Stimulated activated CD8-positive, alpha-beta memory T cell treated with anti-CD3 and anti-CD28 coated beads, Interleukin-7, amount 100 ng/mL, for 24 hours (primary cell): ENCODE measurements around the gene CCDC91.
"Not testable (repeated sequence)": the region's sequence is repeated elsewhere in the genome, so short reads cannot be mapped to it uniquely, and the experiment has no call there.

Source experiments
- DNase-seq: peaks from one replicate; pipeline ENCODE4 v3.0.0-alpha.2; 2020; ENCODE audit warnings: low read depth

Gene CCDC91

DNA sequence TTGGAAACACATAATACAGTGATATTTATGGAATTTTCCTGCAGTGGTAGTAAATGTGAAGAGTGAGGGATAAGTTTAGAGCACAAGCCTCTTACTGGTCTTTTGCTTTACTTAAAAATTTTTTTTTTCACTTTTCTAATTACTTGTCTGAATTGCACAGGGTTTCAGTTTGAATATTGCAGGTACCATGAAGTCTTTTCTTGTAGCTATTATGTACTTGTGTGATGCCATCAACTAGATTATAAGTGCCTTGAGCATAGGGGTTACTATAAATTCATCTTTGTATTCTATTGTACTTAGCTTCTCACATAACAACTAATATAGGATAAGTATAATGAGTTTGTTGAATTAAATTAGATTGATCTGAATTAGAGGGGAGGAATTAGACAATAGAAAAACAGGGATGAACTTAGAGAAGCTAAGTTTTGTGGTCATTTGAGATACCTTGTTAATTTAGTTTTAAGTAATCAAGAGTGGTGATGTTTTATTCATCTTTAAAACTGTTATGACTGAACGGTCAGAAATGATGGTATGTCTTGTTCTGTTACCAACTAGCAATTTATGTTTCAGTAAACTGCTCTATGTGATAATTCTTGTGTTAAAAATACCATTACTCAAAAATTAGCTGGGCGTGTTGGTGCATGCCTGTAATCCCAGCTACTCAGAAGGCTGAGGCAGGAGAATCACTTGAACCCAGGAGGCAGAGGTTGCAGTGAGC lies 42.1 kb downstream of the CCDC91 start:
- DNase-seq = no peak

DNA sequence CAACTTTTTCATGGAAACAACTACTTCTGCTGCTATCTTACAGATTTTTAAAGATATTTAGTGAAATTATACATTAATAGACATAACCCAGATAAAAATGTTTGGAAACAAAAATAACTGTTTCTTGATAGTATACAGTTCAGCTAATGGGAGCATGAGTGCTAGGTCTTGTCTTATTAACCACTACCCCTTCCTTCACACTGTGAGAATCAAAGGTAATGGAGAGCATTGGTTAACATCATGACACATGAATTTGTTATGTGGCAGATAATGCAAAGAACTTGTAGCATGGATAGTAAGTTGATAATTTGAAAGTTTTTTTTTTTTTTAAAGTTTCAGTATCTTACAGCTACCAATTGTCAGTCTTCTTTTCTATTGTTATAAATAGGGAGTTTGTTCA lies 44.2 kb downstream of the CCDC91 start:
- no peak for DNase-seq

DNA sequence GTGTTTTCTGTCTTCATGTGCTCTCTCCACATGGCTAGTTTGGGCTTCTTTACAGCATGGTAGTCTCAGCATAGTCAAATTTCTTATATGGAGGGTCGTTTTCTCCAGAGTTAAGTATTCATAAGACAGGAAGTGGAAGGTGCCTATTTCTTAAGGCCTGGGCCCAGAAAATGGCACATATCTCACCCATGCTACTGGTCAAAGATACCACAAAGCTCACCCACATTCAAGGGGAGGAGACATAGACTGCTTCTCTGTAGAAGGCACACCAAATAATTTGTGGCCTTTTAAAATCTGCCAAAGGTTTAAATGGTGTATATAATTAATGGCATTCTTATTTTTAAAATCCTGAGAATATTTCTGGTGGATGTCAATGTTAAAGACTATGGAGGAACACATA lies 44.8 kb downstream of the CCDC91 start:
- DNase-seq = no peak

DNA sequence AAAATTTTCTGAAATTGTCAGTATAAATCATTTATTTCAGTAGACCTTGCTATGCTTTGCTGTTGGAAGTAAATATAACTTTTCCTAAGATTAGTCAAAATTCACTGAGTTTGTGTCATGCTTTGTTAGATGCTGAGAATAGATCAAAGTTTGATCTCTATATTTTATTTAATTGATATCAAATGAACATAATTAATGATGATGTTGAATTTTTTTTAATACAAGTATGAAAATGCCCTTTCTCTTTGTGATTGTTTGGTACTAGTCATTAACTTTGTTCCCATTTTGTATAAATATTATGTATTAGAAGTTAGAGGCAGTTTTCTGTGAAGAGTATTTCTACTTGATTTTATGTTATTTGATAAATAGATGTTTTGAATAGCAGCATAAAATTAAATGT lies 45.7 kb downstream of the CCDC91 start:
- no peak for DNase-seq

DNA sequence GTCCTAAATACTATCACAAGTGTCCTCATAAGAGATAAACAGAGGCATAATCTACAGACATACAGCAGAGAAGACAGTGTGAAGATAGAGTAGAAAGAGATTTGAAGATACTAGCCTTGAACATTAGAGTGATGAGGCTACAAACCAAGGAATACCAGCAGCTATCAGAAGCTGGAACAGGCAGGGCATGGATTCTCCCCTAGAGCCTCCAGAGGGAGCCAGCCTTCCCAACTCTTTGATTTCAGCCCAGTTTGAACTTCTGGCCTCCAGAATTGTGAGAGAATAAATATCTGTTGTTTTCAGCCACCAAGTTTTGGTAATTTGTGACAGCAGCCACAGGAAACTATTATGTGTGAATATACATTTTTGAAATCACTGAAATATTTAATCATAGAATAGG lies 47.2 kb downstream of the CCDC91 start:
- no peak for DNase-seq

DNA sequence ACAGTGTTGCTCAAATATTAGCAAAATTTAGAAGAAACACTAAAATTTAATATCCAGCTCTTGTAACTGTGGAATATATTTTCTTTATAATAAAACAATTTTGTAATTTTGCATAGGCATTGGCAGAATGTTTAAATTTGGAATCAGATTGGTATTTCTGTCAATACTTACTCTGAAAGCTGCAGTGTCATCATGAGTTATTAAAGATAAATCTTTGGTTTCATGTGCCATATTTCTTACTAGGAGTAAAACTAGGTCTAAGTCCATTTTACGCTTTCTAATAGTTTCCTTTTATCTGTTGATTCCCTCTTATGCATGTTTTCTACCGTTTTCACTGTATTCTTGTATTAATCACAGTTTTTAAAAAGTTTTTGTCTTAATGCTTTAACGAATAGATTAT lies 49.7 kb downstream of the CCDC91 start:
- no peak for DNase-seq

DNA sequence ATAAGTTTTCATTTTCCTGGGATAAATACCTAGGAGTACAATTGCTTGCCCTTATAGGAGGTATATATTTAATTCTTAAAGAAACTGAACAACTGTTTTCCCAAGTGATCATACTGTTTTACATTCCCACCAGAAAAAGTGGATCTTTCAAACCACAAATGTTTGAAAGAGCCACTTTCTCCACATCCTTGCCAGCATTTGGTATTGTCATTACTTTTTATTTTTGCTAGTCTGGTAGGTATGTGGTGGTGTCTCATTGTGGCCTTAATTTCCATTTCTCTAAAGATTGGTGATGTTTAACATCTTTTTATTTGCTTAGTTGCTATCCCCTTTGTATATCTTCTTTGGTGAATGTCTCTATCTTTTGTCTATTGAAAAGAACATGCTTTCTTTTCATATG lies 50.6 kb downstream of the CCDC91 start:
- DNase-seq = no peak

DNA sequence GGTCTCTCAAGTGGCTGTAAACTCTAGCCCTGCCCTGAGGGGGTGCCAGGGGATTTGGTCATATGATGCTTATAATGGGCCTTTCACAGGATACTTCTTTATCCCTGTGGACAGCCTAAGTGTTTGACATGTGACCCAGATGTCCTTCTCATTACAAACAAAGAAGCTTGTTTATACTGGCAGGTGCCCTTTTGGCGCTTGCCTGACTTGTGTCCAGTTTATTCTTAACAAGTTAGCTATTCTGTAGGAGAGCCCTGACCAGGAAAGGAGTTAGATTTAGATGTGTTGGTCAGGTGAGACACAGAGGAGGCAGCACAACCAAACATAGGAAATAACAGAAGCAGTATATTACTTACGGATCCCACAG lies 51.9 kb downstream of the CCDC91 start:
- no peak for DNase-seq

DNA sequence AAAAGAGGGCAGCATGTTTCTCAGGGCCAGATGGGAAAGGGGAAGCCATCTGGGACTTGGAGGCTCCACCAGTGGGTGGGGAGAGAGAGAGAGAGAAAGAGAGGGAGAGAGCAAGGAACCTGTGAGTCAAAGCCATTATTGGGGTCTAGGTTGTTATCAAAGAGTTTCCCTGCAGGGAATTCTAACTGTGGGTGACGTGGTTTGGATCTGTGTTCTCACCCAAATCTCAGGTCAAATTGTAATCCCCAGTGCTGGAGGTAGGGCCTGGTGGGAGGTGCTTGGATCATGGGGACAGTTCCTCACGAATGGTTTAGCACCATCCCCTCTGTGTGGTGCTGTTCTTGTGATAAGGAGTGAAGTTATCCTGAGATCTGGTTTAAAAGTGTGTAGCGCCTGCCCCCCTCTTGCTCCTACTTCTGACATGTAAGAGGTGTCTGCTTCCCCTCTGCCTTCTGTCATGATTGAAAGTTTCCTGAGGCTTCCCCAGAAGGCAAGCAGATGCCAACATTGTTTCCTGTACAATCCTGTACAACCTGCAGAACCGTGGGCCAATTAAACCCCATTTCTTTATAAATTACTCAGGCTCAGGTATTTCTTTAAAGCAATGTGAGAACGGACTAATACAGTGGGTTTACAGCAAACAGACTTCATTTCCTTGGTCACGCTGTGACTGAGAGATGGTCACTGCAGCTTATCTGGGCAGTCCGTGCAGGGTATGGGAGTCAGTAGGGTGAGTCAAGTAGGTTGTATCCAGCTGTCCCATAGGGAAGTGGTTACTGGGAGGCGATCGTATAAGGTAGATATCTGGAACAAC lies 52.4 kb downstream of the CCDC91 start:
- DNase-seq = no peak

DNA sequence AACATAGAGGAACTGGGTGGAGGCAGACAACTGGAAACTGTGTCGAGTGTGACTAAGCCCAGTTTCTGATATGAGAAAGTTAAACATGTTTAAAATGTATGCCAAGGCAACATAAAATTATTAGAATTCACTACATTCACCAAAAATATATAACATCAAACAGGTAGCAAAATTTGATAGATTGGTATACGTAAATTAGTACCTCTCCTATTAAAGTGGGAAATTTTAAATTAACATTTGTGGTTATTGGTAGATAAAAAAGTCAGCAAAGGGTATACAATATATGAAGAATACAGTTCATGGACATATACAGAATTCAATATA lies 53.0 kb downstream of the CCDC91 start:
- DNase-seq = no peak

DNA sequence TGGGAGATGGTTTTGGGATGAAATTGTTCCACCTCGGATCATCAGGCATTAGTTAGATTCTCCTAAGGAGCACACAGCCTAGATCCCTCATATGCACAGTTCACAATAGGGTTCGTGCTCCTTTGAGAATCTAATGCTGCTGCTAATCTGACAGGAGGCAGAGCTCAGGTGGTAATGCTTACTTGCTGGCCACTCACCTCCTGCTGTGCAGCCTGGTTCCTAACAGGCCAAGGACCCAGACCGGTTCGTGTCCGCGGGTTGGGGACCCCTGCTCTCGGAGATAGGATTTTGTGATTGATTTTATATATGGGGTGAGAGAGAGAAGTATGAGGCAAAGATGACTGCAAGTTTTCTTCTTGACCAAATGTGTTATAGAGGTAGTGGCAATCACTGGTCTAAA lies 57.5 kb downstream of the CCDC91 start:
- no peak for DNase-seq

DNA sequence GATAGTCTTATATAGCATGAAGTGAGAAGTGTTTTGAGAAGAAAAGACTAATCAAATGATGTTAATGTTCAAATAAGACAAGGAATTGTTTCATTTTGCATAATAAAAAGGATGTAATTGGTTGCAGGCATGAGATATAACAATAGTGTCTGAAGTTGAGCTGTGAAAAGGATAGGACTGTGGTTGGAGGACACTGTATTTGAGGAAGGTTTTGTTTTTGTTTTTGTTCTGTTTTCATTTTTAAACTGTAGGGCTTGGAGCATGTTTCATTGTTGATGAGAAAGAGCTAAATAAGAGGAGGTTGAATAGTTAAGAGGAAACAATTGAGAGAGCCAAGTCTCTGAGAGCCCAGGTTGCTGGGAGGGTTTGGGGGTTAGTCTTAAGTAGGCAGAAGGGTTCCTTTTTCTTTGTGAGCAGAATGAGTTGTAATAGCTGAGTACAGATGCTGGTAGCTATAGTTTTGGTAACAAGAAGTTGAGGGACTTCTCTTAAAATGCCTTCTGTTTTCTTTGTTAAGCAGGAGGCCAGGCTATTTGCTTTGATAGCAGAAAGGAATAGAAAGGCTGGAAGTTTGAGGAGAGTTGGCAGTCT lies 58.4 kb downstream of the CCDC91 start:
- DNase-seq = no peak

DNA sequence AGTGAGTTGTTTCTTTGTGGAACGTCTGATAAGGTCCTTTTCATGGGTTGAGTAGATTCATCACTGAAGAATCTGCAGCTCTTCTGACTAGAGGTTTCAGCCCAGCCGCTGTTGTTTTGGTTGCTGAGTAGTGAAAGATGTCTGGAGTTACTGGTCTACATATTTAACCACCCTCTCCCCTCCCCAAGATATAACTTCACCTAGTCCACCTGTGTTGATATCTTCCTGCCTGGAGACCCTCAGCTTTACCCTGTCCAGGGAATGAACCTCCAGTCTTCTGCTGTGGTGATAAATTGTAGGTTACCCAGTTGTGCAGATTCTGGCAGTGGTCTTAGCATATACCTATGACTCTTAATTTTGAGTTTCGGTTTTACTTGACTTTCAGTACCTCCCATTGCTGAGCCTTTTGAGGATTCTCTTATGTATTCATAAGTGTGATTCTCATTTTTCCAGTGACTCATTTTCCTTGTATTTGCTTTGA lies 62.9 kb downstream of the CCDC91 start:
- DNase-seq = no peak

DNA sequence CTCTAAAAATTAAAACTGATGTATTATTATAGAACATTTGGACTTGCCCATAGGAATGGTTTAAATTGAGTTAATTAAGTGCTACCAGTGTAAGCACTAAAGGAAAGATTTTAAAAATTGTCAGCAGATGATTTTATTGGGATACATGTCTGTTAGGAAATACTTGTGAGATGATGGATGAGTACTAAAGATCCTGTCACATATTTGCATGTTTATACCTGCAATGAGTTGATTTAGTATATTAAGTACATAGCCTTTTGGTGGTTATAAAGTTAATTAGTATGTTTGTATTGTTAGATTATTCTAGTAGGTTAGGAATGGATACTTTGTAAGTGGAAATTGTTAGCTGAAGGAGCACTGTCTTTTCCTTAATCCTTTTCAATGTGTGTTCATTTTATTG lies 67.2 kb downstream of the CCDC91 start:
- no peak for DNase-seq

DNA sequence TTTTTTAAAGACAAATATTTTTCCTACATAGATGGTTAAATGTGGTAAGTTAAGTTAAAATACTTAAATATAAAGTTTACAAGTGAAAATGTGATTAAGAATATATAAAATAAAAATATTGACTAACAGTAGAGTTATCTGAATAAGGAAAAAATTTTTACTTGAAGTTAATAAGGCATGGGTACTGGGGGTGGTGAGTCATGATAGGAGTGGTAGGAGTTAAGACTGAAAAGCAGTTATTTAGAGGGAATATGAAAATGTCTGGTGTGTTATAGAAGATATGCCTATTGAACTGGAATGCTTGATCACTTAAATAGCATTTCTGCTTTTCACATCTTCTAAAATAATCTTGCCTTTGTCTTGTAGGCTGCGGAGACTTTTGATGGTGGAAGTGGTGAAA lies 68.7 kb downstream of the CCDC91 start:
- no peak for DNase-seq

DNA sequence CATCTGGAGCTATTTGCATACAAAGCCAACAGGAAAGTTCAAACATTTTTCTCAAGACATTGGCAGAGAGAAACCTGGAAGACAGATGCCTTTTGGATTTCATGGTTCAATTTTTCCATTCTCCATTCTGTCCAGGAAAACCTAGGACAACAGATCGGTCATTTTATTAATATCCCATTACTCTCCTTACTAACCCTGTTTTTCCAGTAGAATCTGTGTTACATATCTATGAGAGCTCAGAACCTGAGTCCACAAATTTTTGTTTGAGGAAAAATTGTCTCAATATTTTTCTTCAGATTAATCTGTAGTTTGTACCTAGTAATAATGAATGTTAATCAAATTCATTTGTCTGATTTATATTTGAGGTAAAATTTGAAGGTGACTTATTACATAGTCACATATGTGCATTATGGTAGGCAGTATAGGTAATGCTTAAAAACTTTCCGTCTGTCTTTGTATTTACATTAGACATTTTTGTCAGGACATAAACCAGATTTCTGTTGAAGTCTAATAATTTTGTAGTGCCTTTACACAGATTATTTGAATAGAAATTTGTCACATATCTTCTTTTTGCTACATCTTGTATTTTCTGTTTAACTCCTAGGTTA lies 75.3 kb downstream of the CCDC91 start:
- no peak for DNase-seq

DNA sequence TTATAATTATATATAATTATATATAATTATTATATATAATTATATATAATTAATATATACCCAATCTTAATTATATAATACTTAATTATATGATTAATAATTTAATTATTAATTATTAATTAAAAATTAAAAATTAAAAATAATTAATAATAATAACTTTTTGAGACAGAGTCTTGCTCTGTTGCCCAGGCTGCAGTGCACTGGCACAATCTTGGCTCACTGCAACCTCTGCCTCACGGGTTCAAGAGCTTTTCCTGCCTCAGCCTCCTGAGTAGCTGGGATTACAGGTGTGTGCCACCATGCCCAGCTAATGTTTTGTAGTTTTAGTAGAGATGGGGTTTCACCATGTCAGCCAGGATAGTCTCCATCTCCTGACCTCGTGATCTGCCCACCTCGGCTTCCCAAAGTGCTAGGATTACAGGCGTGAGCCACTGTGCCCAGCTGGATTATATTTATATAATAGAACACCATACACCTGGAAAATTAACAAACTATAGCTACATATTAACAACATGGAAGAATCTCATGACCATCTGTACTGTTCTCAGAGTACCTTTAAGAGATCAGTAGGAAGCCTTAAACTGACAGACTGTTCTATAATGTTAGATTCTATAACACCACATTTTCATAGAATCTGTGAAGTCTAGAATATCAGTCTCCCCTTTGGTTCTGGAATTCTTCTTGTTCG lies 77.8 kb downstream of the CCDC91 start:
- not testable (repeated sequence) for DNase-seq

DNA sequence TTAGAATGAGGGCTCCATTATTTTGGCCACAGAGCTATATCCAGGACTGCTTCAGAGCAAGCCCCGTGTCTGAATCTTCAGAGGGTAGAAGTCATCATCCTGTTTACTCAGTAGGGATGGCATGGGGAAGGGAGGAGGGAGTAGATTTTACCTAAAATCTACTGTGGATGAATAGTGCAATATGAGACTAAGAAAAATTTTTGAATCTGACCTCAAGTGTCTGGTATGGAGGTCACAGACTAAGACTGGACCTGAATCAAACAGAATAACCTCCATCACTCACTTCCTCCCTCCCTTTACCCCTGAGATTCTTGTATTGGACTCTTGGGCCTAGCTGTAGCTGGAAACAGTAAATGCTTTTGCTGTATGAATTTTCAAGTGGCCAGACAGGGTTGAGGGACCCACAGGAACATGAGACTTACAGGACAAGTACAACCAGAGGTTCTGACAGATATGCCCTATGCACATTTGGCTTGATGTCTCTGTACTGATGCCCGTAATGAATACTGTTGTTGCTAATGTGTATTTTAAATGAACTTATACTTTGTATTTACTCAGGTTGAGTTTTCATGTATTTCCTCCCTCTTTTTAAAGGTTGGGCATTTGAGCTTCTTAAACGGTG lies 78.5 kb downstream of the CCDC91 start:
- no peak for DNase-seq

DNA sequence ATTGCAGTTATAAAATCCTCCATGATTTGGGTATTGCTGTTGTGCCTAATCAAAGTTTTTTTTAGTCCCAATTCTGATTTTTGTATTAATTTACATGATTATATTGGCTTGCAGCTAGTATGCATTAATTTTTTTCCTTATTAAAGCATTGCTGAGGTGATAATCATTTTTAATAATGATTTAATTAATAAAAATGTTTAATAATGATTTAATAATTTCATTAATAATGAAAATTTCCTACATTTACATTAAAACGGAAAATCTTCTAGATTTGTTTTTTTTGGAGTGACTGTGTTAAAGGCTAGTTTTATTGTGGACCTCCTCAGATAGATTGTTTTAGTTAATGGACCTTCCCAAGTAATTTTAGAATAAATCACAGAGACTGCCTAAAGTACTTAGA lies 79.6 kb downstream of the CCDC91 start:
- no peak for DNase-seq

DNA sequence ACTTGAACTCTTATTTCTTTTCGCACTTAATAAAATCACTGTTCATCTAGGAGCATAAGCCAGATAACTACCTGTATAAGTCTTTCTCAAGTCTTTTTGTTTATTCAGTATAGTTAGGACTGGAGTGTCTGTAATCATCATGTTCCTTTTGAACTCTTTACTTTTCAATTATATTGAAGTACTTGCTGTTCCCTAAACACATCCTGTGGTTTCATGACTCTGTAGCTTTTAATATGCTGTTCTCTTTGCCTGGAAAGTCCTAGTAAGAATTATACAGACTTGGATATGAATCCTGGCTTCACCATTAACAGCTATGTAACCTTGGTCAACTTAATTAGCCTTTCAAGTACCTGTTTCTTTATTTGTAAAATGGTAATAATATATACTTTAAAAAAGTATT lies 88.2 kb downstream of the CCDC91 start:
- no peak for DNase-seq

DNA sequence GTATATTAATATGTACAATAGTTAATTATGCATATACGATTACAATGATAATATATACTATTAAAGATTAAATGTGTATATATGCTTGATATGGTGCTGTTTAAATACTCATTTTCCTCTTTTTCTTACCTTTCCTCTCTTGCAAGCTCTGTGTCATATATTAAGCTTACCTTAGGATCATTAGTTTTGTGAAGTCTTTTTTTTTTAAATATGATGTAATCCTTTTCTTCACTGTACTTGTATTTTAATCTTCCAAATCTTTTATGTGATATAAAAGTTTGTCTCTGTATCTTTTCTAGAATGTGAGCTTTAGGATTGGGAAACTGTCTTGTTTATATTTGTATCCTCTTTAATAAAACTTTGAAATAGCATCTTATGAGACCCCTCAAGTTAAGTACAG lies 88.7 kb downstream of the CCDC91 start:
- no peak for DNase-seq

DNA sequence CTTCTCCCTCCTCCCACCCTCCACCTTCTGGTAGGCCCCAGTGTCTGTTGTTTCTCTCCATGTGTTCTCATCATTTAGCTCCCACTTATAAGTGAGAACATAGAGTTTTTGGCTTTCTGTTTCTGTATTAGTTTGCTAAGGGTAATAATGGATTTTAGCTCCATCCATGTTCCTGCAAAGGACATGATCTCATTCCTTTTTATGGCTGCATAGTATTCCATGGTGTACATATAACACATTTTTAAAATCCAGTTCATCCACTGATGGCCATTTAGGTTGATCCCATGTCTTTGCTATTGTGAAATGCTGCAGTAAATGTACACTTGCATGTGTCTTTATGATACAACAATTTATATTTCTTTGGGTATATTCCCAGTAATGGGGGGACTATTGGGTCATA lies 96.1 kb downstream of the CCDC91 start:
- DNase-seq = no peak
